Measurements from ENCODE around the gene SLC37A1. TPM values are rescaled to one million over a fixed set of nuclear protein-coding genes. Genes with fewer than 3 reads are reported as not detected.
A peak's percentile ranks its signal among the peaks of the same experiment; 100 is the strongest.
"Not testable (repeated sequence)": the region's sequence is repeated elsewhere in the genome, so short reads cannot be mapped to it uniquely, and the experiment has no call there.

SLC37A1 gene
- total RNA-seq, 2 experiments from 2014 or later = 12.7 to 13.3 TPM

DNA sequence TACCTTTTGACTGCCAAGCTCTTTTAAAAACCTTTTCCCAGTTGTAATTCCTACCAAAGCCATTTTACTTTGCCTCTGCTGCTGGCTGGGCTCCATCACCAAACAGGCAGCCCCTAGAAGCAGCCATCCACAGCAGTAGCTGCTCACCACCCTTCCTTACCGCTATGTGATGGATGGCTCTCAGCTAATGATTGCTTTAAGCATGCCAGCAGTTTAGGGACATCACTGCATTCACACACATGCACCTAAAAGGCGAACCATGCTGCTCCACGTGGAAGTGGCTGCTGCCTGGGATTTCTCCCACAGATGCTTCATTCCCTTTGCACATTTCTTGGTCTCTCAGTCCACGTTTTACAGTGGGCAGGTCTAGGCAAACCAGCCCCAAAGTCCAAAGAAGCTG lies 93.5 kb downstream of the SLC37A1 start:
- H3K27me3 Mint-ChIP-seq = peaks cover 25% of the 10 kb centered on the region
- H3K4me3 Mint-ChIP-seq = no peak overlapping the region

GRCh38 chr21:42607525-42608102 lies 94.0 kb downstream of the SLC37A1 start:
- no peak overlapping the region for H3K4me3 Mint-ChIP-seq
- no peak overlapping the region for H3K27ac Mint-ChIP-seq
- ChIA-PET CTCF (interaction anchor here (0.7 to 0.8 kb wide), 2 partner anchors 235 to 1315 kb away, joined by 3 read pairs; no protein-coding TSS in a partner anchor), POLR2A (no interaction called here)
- DNase-seq = no peak
- peaks cover 24% of the 10 kb centered on the region for H3K27me3 Mint-ChIP-seq
- peaks cover 5% of the 10 kb centered on the region for H3K4me1 Mint-ChIP-seq
- H3K36me3 Mint-ChIP-seq (ENCODE audit: low read depth) = peaks cover 6% of the 10 kb centered on the region
- peaks cover 15% of the 10 kb centered on the region for H3K9me3 Mint-ChIP-seq

More for the DNA sequence above, 93.5 kb downstream of the SLC37A1 start:
- no peak for DNase-seq
- Mint-ChIP-seq H3K4me1 (peaks cover 5% of the 10 kb centered on the region), H3K36me3 (ENCODE audit: low read depth) (peaks cover 2% of the 10 kb centered on the region), H3K9me3 (peaks cover 15% of the 10 kb centered on the region), H3K27ac (no peak overlapping the region)
- POLR2A ChIA-PET = no interaction called here
- CTCF ChIA-PET = interaction anchor here (0.7 to 0.8 kb wide), 2 partner anchors 236 to 1314 kb away, joined by 3 read pairs; no protein-coding TSS in a partner anchor

DNA sequence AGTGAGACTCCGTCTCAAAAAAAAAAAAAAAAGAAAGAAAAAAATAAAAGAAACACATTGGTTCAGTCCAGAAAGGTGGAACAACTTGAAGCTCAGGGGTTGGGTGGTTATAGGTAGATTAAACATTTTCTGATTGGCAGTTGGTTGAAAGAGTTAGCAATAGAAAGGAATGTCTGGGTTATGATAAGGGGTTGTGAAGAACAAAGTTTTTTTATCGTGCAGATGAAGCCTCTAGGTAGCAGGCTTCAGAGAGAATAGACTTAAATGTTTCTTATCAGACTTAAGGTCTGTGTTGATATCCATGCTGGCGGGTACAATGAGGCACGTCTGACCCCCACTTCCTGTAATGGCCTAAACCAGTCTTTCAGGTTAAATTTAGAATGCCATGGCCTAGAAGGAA lies 94.8 kb downstream of the SLC37A1 start:
- POLR2A ChIA-PET = no interaction called here
- H3K27ac Mint-ChIP-seq = no peak overlapping the region
- H3K27me3 Mint-ChIP-seq = peaks cover 26% of the 10 kb centered on the region
- H3K4me3 Mint-ChIP-seq = no peak overlapping the region
- peaks cover 5% of the 10 kb centered on the region for H3K4me1 Mint-ChIP-seq
- peaks cover 6% of the 10 kb centered on the region for H3K36me3 Mint-ChIP-seq (ENCODE audit: low read depth)
- CTCF ChIA-PET = no interaction called here
- no peak for DNase-seq
- H3K9me3 Mint-ChIP-seq = peaks cover 15% of the 10 kb centered on the region

DNA sequence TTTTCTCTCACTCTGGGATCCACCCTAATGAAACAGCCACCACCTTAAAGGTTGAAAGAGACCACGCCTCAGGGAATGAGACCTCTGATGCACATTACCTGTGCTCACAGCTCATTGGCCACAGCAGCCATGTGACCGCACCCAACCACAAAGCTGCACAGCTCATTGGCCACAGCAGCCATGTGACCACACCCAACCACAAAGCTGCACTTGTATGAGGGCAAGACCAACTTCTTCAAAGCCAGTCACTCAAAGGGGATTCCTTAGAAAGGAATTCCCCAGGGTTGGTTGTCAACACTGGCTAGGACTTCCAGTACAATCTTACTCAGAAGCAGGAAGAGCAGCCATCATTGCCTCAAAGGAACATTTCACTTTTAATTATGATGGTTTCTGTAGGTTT lies 96.2 kb downstream of the SLC37A1 start:
- peak; percentile 32 for DNase-seq
- CTCF ChIA-PET = no interaction called here
- Mint-ChIP-seq H3K27ac (no peak overlapping the region), H3K4me3 (no peak overlapping the region), H3K4me1 (peaks cover 8% of the 10 kb centered on the region), H3K36me3 (ENCODE audit: low read depth) (peaks cover 6% of the 10 kb centered on the region), H3K27me3 (peaks cover 20% of the 10 kb centered on the region), H3K9me3 (peaks cover 15% of the 10 kb centered on the region)
- POLR2A ChIA-PET = no interaction called here

DNA sequence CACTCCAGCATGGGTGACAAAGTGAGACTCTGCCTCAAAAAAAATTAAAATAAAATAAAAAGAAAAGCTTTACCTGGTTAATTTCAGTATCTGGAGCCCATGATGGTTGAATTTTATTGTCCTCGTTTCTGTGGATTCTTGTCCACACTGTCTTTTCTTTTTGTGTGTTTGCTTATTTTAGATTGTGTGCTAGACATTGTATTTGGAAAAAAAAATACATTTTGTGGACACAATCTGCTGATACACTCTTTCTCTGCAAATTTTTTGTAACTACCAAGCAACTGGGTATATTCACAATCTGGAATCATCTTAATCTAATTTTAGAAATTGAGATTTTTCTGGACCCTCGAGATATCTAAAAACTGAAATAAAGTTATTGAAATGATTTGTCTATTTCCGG lies 98.2 kb downstream of the SLC37A1 start:
- POLR2A ChIA-PET = no interaction called here
- H3K4me3 Mint-ChIP-seq = no peak overlapping the region
- H3K27me3 Mint-ChIP-seq = peaks cover 15% of the 10 kb centered on the region
- H3K36me3 Mint-ChIP-seq (ENCODE audit: low read depth) = peaks cover 3% of the 10 kb centered on the region
- H3K27ac Mint-ChIP-seq = no peak overlapping the region
- no peak for DNase-seq
- CTCF ChIA-PET = no interaction called here
- peaks cover 2% of the 10 kb centered on the region for H3K9me3 Mint-ChIP-seq
- peaks cover 8% of the 10 kb centered on the region for H3K4me1 Mint-ChIP-seq

- Mint-ChIP-seq H3K27ac (no peak overlapping the region), H3K36me3 (ENCODE audit: low read depth) (peaks cover 3% of the 10 kb centered on the region), H3K9me3 (peaks cover 2% of the 10 kb centered on the region), H3K27me3 (peaks cover 13% of the 10 kb centered on the region), H3K4me1 (peaks cover 8% of the 10 kb centered on the region), H3K4me3 (no peak overlapping the region)
- CTCF ChIA-PET = no interaction called here
- no peak for DNase-seq
- POLR2A ChIA-PET = no interaction called here
Observed at GRCh38 chr21:42612390-42612789, 98.7 kb downstream of the SLC37A1 start.

GRCh38 chr21:42613756-42614155 lies 100.1 kb downstream of the SLC37A1 start:
- Mint-ChIP-seq H3K9me3 (no peaks in the 10 kb centered on the region), H3K4me1 (peaks cover 8% of the 10 kb centered on the region), H3K4me3 (no peak overlapping the region), H3K27me3 (peaks cover 21% of the 10 kb centered on the region), H3K36me3 (ENCODE audit: low read depth) (peaks cover 3% of the 10 kb centered on the region), H3K27ac (no peak overlapping the region)
- no peak for DNase-seq
- POLR2A ChIA-PET = no interaction called here
- CTCF ChIA-PET = interaction anchor here (1.6 kb wide), 1 partner anchor 20 kb away, joined by 7 read pairs; no protein-coding TSS in a partner anchor

DNA sequence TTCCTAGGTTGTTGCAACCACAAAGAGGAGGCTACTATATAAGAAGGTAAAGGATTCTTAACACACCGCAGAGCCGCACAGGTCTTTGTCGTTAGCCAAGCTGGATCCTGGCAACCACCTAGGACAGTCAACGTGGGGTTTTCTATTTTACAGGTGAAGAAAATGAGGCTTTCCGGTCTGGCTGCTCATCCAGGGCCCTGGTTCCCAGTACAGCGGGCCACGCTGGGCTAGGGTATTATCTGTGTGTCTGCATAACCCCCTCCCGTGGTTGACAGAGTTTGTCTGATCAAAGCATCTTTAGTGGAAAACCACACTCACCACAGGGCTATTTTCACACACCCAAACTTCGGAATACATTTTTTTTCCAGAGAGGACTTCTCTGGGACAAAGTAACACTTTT lies 100.7 kb downstream of the SLC37A1 start:
- CTCF ChIA-PET = interaction anchor here (1.2 to 1.6 kb wide), 2 partner anchors 21 to 69 kb away, joined by 4 to 7 read pairs; no protein-coding TSS in a partner anchor
- peaks cover 8% of the 10 kb centered on the region for H3K4me1 Mint-ChIP-seq
- POLR2A ChIA-PET = interaction anchor here (1.0 to 1.3 kb wide), 3 partner anchors 70 to 169 kb away, joined by 3 to 4 read pairs (median 3); no protein-coding TSS in a partner anchor
- H3K36me3 Mint-ChIP-seq (ENCODE audit: low read depth) = peaks cover 3% of the 10 kb centered on the region
- H3K9me3 Mint-ChIP-seq = no peaks in the 10 kb centered on the region
- no peak overlapping the region for H3K4me3 Mint-ChIP-seq
- peaks cover 27% of the 10 kb centered on the region for H3K27me3 Mint-ChIP-seq
- no peak overlapping the region for H3K27ac Mint-ChIP-seq
- DNase-seq = peak; percentile 55

DNA sequence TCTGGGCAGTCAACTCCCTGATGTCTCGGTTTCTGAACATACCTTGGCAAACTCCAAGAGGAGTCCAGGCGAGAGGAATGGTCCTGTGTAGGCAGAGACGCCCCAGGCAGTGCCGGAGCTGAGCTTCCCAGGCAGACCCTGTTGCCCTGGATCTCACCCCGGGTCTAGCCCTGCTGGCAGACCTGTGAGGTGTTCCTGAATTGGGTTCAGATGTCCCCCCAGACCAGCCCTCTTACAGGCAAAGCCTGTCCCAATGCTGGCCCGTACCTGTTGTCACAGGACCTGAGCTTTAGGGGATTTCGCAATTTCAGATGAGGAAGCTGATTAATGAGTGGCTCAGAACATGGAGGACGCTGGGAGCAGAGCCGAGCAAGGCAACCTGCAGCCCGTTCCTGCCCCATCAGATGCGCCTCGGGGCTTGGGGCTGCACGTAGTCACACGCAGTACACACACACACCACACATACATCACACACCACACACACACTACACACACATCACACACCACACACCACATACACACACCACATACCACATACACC lies 101.2 kb downstream of the SLC37A1 start:
- CTCF ChIA-PET = interaction anchor here (1.2 to 1.6 kb wide), 2 partner anchors 21 to 68 kb away, joined by 4 to 7 read pairs; no protein-coding TSS in a partner anchor
- H3K27ac Mint-ChIP-seq = no peak overlapping the region
- H3K4me3 Mint-ChIP-seq = no peak overlapping the region
- H3K9me3 Mint-ChIP-seq = no peaks in the 10 kb centered on the region
- peaks cover 5% of the 10 kb centered on the region for H3K4me1 Mint-ChIP-seq
- DNase-seq = peak; percentile 69
- peaks cover 28% of the 10 kb centered on the region for H3K27me3 Mint-ChIP-seq
- H3K36me3 Mint-ChIP-seq (ENCODE audit: low read depth) = peaks cover 3% of the 10 kb centered on the region
- POLR2A ChIA-PET = interaction anchor here (1.0 to 1.3 kb wide), 3 partner anchors 70 to 169 kb away, joined by 3 to 4 read pairs (median 3); no protein-coding TSS in a partner anchor

DNA sequence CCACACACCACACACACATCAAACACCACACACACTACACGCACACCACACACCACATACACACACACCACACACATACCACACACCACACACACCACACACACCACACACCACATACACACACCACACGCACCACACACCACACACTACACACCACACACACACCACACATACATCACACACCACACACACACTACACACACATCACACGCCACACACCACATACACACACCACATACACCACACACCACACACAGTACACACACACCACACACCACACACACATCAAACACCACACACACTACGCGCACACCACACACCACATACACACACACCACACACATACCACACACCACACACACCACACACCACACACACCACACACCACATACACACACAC lies 101.7 kb downstream of the SLC37A1 start:
- CTCF ChIA-PET = interaction anchor here (1.2 to 1.6 kb wide), 2 partner anchors 22 to 68 kb away, joined by 4 to 7 read pairs; no protein-coding TSS in a partner anchor
- peak; percentile 26 for DNase-seq
- H3K4me3 Mint-ChIP-seq; H3K36me3 Mint-ChIP-seq (ENCODE audit: low read depth); H3K27ac Mint-ChIP-seq; H3K9me3 Mint-ChIP-seq; H3K4me1 Mint-ChIP-seq: not testable (repeated sequence)
- POLR2A ChIA-PET = interaction anchor here (1.0 to 1.3 kb wide), 3 partner anchors 69 to 168 kb away, joined by 3 to 4 read pairs (median 3); no protein-coding TSS in a partner anchor
- peaks cover 28% of the 10 kb centered on the region for H3K27me3 Mint-ChIP-seq

DNA sequence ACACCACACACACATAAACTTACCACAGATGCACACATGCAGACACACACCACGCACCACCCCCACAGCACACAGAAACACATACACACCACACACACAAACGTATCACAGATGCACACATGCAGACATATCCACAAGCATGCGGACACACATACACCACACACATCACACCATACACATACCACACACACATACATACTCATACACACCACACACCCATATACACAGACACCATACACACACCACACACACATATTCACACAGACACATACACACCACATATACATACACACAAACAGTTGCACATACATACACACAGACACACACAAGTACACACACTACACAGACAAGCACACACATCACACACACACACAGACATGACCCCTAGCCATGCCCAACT lies 102.3 kb downstream of the SLC37A1 start:
- Mint-ChIP-seq H3K4me1 (peaks cover 2% of the 10 kb centered on the region), H3K27ac (no peak overlapping the region), H3K9me3 (no peaks in the 10 kb centered on the region), H3K27me3 (peaks cover 29% of the 10 kb centered on the region), H3K4me3 (no peak overlapping the region), H3K36me3 (ENCODE audit: low read depth) (peaks cover 3% of the 10 kb centered on the region)
- DNase-seq = no peak
- CTCF ChIA-PET = no interaction called here
- POLR2A ChIA-PET = no interaction called here

- H3K36me3 Mint-ChIP-seq (ENCODE audit: low read depth) = peaks cover 3% of the 10 kb centered on the region
- H3K9me3 Mint-ChIP-seq = no peaks in the 10 kb centered on the region
- peak; percentile 50 for DNase-seq
- H3K27ac Mint-ChIP-seq = no peak overlapping the region
- peaks cover 32% of the 10 kb centered on the region for H3K27me3 Mint-ChIP-seq
- CTCF ChIA-PET = no interaction called here
- POLR2A ChIA-PET = no interaction called here
- H3K4me1 Mint-ChIP-seq = peaks cover 2% of the 10 kb centered on the region
- H3K4me3 Mint-ChIP-seq = no peak overlapping the region
Observed at GRCh38 chr21:42616446-42616845, 102.8 kb downstream of the SLC37A1 start.

DNA sequence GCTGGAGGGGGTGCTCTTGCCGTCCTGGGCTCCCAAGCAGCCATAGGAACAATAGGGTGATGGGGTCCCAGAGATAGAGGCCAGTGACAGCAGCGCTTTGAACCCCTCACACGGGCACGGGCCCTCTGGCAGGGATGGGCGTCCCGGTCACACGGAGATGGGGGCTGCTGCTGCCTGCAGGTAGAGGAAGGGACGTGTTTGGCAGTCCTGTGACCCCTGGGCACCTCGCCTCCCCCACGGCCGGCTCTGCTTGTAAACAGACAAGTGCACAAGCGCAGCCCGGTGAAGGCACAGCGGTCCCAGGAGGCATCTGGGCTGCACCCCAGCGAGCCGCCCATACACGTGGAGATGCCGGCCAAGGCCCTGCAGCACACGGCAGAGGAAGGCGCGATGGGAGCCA lies 103.3 kb downstream of the SLC37A1 start:
- peaks cover 2% of the 10 kb centered on the region for H3K4me1 Mint-ChIP-seq
- H3K27ac Mint-ChIP-seq = no peak overlapping the region
- no peaks in the 10 kb centered on the region for H3K9me3 Mint-ChIP-seq
- no peak for DNase-seq
- H3K4me3 Mint-ChIP-seq = no peak overlapping the region
- H3K27me3 Mint-ChIP-seq = peaks cover 34% of the 10 kb centered on the region
- POLR2A ChIA-PET = no interaction called here
- CTCF ChIA-PET = no interaction called here
- peaks cover 3% of the 10 kb centered on the region for H3K36me3 Mint-ChIP-seq (ENCODE audit: low read depth)

DNA sequence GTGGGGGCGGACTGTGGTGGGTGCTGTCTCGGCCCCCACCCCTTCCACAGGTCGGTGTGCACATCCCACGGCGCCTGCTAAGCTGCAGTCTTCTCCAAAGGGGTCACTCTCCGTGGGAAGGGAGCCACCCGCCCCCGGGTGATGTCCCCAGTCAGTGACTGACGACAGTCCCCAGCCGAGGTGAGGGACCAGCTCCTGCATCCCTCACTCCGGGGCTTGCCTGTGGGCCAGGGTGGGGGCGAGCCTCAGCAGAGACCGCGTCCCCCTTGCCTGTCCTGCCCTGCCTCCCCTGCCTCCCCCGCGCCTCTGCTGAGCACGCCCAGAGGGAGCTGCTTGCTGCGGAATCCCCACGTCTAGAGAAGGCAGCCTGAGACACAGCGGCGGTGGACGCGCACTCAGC lies 103.8 kb downstream of the SLC37A1 start:
- Mint-ChIP-seq H3K27me3 (peaks cover 39% of the 10 kb centered on the region), H3K4me1 (peaks cover 2% of the 10 kb centered on the region), H3K4me3 (no peak overlapping the region), H3K27ac (no peak overlapping the region), H3K36me3 (ENCODE audit: low read depth) (peaks cover under 1% of the 10 kb centered on the region), H3K9me3 (no peaks in the 10 kb centered on the region)
- no peak for DNase-seq
- ChIA-PET CTCF (no interaction called here), POLR2A (no interaction called here)
